Fibroblast of mammary gland (primary cell): ENCODE results near the gene CYB5A.

Source experiments
- DNase-seq: peaks from one replicate; pipeline ENCODE4 v3.0.0-alpha.2; 2010; ENCODE audit warnings: low read depth
- H3K4me3 ChIP-seq: 2 replicates; pipeline ENCODE4 v1.5.1; 2011; ENCODE audit warnings: low read depth, mild to moderate bottlenecking, low read length, moderate library complexity; ENCODE audit not compliant: control insufficient read depth
- CTCF ChIP-seq: conservative IDR thresholded peaks from 2 replicates; pipeline ENCODE4 v1.5.1; 2011; ENCODE audit warnings: low read depth, low read length, inconsistent platforms; ENCODE audit not compliant: control insufficient read depth, insufficient read depth

Gene CYB5A

GRCh38 chr18:74230922-74231714, 60.6 kb downstream of the CYB5A start:
- no peak for DNase-seq

GRCh38 chr18:74229891-74230290, 61.9 kb downstream of the CYB5A start:
- TF ChIP-seq CTCF = no peak
- no peak for DNase-seq

More at GRCh38 chr18:74230922-74231714, 60.6 kb downstream of the CYB5A start:
- no peak overlapping the region for H3K4me3 ChIP-seq
- TF ChIP-seq CTCF = no peak

GRCh38 chr18:74229005-74229404, 62.8 kb downstream of the CYB5A start:
- DNase-seq = no peak
- H3K4me3 ChIP-seq = no peak overlapping the region
- TF ChIP-seq CTCF = no peak

More at GRCh38 chr18:74229891-74230290, 61.9 kb downstream of the CYB5A start:
- no peak overlapping the region for H3K4me3 ChIP-seq

- no peak for TF ChIP-seq CTCF
Measured at GRCh38 chr18:74228312-74228711, 63.5 kb downstream of the CYB5A start.

GRCh38 chr18:74226666-74227065, 65.1 kb downstream of the CYB5A start:
- no peak overlapping the region for H3K4me3 ChIP-seq
- DNase-seq = no peak
- no peak for TF ChIP-seq CTCF

More at GRCh38 chr18:74228312-74228711, 63.5 kb downstream of the CYB5A start:
- H3K4me3 ChIP-seq = no peak overlapping the region
- DNase-seq = no peak

GRCh38 chr18:74226156-74226555, 65.6 kb downstream of the CYB5A start:
- DNase-seq = no peak
- no peak for TF ChIP-seq CTCF

More at GRCh38 chr18:74226156-74226555, 65.6 kb downstream of the CYB5A start:
- H3K4me3 ChIP-seq = no peak overlapping the region
